Measurements from ENCODE around the gene DLG2. TPM values are rescaled to one million over a fixed set of nuclear protein-coding genes. Genes with fewer than 3 reads are reported as not detected.
"Not testable (repeated sequence)": the region's sequence is repeated elsewhere in the genome, so short reads cannot be mapped to it uniquely, and the experiment has no call there.

DLG2 gene
- total RNA-seq, 1 experiment from 2014 or later = 0.86 TPM

- peak; percentile 51 for DNase-seq (ENCODE audit: low spot score)
Measured at GRCh38 chr11:85643191-85643614, 16.1 kb upstream of the DLG2 start.

GRCh38 chr11:85634747-85635146 is 7.6 kb upstream of the DLG2 start:
- DNase-seq (ENCODE audit: low spot score) = no peak

- no peak for DNase-seq (ENCODE audit: low spot score)
Measured at GRCh38 chr11:85628771-85629341, 1.7 kb upstream of the DLG2 start.

GRCh38 chr11:85627998-85628770 is 1.0 kb upstream of the DLG2 start, which contains the start of gene TMEM126B:
Gene TMEM126B (plus strand): TSS chr11:85628593. CDS start chr11:85628608, 15 bp downstream.
- peak; percentile 99 for DNase-seq (ENCODE audit: low spot score)

GRCh38 chr11:85626496-85626895 is 648 bp downstream of the DLG2 start:
- no peak for DNase-seq (ENCODE audit: low spot score)

- no peak for DNase-seq (ENCODE audit: low spot score)
Measured at GRCh38 chr11:85620256-85620655, 6.9 kb downstream of the DLG2 start.

- no peak for DNase-seq (ENCODE audit: low spot score)
Measured at GRCh38 chr11:85619499-85619898, 7.6 kb downstream of the DLG2 start.

GRCh38 chr11:85611643-85612042 is 15.5 kb downstream of the DLG2 start:
- not testable (repeated sequence) for DNase-seq (ENCODE audit: low spot score)

GRCh38 chr11:85609286-85609685 is 17.9 kb downstream of the DLG2 start:
- DNase-seq (ENCODE audit: low spot score) = not testable (repeated sequence)

- not testable (repeated sequence) for DNase-seq (ENCODE audit: low spot score)
Measured at GRCh38 chr11:85608621-85609020, 18.5 kb downstream of the DLG2 start.

- not testable (repeated sequence) for DNase-seq (ENCODE audit: low spot score)
Measured at GRCh38 chr11:85606237-85606636, 20.9 kb downstream of the DLG2 start.

GRCh38 chr11:85603220-85603619 is 23.9 kb downstream of the DLG2 start:
- no peak for DNase-seq (ENCODE audit: low spot score)

- DNase-seq (ENCODE audit: low spot score) = no peak
Measured at GRCh38 chr11:85602526-85603213, 24.5 kb downstream of the DLG2 start.

GRCh38 chr11:85599083-85599482 is 28.1 kb downstream of the DLG2 start:
- no peak for DNase-seq (ENCODE audit: low spot score)

GRCh38 chr11:85596886-85597285 is 30.3 kb downstream of the DLG2 start:
- no peak for DNase-seq (ENCODE audit: low spot score)

GRCh38 chr11:85595285-85595884 is 31.8 kb downstream of the DLG2 start:
- DNase-seq (ENCODE audit: low spot score) = peak; percentile 72

GRCh38 chr11:85590848-85591483 is 36.2 kb downstream of the DLG2 start:
- peak; percentile 78 for DNase-seq (ENCODE audit: low spot score)

GRCh38 chr11:85589373-85589772 is 37.8 kb downstream of the DLG2 start:
- DNase-seq (ENCODE audit: low spot score) = no peak

GRCh38 chr11:85582111-85582510 is 45.0 kb downstream of the DLG2 start:
- no peak for DNase-seq (ENCODE audit: low spot score)

- no peak for DNase-seq (ENCODE audit: low spot score)
Measured at GRCh38 chr11:85575388-85575787, 51.8 kb downstream of the DLG2 start.

- no peak for DNase-seq (ENCODE audit: low spot score)
Measured at GRCh38 chr11:85572056-85572455, 55.1 kb downstream of the DLG2 start.

- no peak for DNase-seq (ENCODE audit: low spot score)
Measured at GRCh38 chr11:85569525-85569924, 57.6 kb downstream of the DLG2 start.
